Measurements from ENCODE around the gene TSR1. TPM values are rescaled to one million over a fixed set of nuclear protein-coding genes. Genes with fewer than 3 reads are reported as not detected.

The TSR1 gene
- total and polyA plus RNA-seq, 9 of the 15 experiments (the other 6 are each of a cell fraction or from before 2014, with no cell fraction given), result 16.4 to 87.5 (median 55.2) TPM

GRCh38 chr17:2336215-2336851, at the start of gene TSR1 (continued):
- TF ChIP-seq CHD1 (IDR thresholded peaks at IDR 0.05; ENCODE audit: low read length) (no peak), ZNF584 (CRISPR knock-in tag; IDR thresholded peaks at IDR 0.05; ENCODE audit: low read depth) (no peak), ELF4 (CRISPR knock-in tag; IDR thresholded peaks at IDR 0.05) (no peak), RBM22 (IDR thresholded peaks at IDR 0.05; ENCODE audit: low read depth, low read length, poor library complexity, severe bottlenecking) (no peak), E2F8 (IDR thresholded peaks at IDR 0.05; ENCODE audit: low read depth, partially characterized antibody) (peak; percentile 86), ZNF780A (CRISPR knock-in tag; IDR thresholded peaks at IDR 0.05) (no peak), NCOA1 (IDR thresholded peaks at IDR 0.05; ENCODE audit: low read depth) (no peak), CXXC5 (CRISPR knock-in tag; IDR thresholded peaks at IDR 0.05) (peak; percentile 78), GABPB1 (CRISPR knock-in tag; IDR thresholded peaks at IDR 0.05) (peak; percentile 92), ZFP36 (IDR thresholded peaks at IDR 0.05; ENCODE audit: low read depth, low read length, partially characterized antibody) (no peak), CHD7 (IDR thresholded peaks at IDR 0.05; ENCODE audit: low read depth, low read length) (no peak), HIVEP1 (CRISPR knock-in tag; IDR thresholded peaks at IDR 0.05) (no peak)
